ENCODE measurements around the gene SPHK2.

SPHK2 gene

DNA sequence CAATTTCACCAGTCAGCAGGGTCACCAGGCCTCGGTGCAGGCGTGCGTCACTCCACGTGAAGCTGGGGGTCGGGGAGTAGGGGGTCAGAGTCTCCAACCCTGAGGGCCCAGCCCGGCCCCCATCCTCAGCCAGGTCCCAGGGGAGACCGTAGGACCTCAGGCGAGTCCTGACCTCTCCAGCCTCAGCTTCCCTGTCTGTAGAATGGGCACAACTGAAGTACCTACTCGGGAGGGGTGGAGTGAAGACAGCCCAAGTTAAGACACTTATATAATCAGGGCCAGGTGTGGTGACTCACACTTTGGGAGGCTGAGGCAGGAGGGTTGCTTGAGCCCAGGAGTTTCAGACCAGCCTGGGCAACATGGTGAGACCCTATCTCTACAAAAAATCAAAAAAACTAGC, 15.5 kb upstream of the SPHK2 start:
- H3K4me3 ChIP-seq (ENCODE audit: low read depth, low read length): no peak overlapping the region
- TF ChIP-seq, protein P1, sequence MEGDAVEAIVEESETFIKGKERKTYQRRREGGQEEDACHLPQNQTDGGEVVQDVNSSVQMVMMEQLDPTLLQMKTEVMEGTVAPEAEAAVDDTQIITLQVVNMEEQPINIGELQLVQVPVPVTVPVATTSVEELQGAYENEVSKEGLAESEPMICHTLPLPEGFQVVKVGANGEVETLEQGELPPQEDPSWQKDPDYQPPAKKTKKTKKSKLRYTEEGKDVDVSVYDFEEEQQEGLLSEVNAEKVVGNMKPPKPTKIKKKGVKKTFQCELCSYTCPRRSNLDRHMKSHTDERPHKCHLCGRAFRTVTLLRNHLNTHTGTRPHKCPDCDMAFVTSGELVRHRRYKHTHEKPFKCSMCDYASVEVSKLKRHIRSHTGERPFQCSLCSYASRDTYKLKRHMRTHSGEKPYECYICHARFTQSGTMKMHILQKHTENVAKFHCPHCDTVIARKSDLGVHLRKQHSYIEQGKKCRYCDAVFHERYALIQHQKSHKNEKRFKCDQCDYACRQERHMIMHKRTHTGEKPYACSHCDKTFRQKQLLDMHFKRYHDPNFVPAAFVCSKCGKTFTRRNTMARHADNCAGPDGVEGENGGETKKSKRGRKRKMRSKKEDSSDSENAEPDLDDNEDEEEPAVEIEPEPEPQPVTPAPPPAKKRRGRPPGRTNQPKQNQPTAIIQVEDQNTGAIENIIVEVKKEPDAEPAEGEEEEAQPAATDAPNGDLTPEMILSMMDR (IDR thresholded peaks at IDR 0.05; ENCODE audit: low read depth, low read length, missing control alignments): no peak
- no peak for DNase-seq (ENCODE audit: low read depth)

GRCh38 chr19:48606463-48607358, 12.6 kb upstream of the SPHK2 start, which contains the start of gene SPACA4:
TSS of gene SPACA4 (plus strand) at chr19:48606742. CDS start at chr19:48606979, 237 bp downstream.
- TF ChIP-seq, protein P1 (IDR thresholded peaks at IDR 0.05; ENCODE audit: low read depth, low read length, missing control alignments): no peak
- H3K4me3 ChIP-seq (ENCODE audit: low read depth, low read length): no peak within 1 kb of the TSS
- DNase-seq (ENCODE audit: low read depth): no peak

GRCh38 chr19:48607359-48607755, 11.9 kb upstream of the SPHK2 start:
- TF ChIP-seq, protein P1 (IDR thresholded peaks at IDR 0.05; ENCODE audit: low read depth, low read length, missing control alignments): no peak
- DNase-seq (ENCODE audit: low read depth): no peak
- H3K4me3 ChIP-seq (ENCODE audit: low read depth, low read length): no peak overlapping the region

- peak; percentile 36 for DNase-seq (ENCODE audit: low read depth)
- TF ChIP-seq, protein P1 (IDR thresholded peaks at IDR 0.05; ENCODE audit: low read depth, low read length, missing control alignments): peak; percentile 85
- no peak overlapping the region for H3K4me3 ChIP-seq (ENCODE audit: low read depth, low read length)
Measured at GRCh38 chr19:48608798-48609263, 10.5 kb upstream of the SPHK2 start.

DNA sequence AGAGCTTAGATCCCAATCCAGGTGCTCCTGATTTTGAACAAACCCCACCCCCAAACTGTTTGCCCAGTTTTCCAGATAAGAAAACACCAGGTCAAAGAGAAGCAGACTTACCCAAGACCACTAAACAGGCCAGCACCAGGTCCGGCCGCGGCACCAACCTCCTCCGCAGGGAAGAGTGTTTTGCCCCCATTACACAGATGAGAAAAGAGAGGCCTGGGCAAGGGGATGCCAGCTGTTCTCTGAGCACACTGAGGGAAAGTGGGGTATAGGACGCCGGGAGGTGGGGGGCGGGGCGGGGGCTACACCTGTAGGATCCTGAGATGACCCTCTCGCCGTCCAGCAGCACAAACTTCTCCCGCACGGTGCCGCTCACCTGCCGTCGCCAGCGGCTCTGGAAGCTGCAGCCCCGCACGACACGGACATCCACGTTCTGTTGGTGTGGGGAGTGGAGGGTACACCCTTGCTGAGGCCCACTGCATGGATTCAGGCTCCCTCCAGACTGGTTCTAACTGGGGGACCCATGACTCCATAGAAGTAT, 9.7 kb upstream of the SPHK2 start:
- TF ChIP-seq, protein P1 (IDR thresholded peaks at IDR 0.05; ENCODE audit: low read depth, low read length, missing control alignments): no peak
- DNase-seq (ENCODE audit: low read depth): no peak
- no peak overlapping the region for H3K4me3 ChIP-seq (ENCODE audit: low read depth, low read length)

DNA sequence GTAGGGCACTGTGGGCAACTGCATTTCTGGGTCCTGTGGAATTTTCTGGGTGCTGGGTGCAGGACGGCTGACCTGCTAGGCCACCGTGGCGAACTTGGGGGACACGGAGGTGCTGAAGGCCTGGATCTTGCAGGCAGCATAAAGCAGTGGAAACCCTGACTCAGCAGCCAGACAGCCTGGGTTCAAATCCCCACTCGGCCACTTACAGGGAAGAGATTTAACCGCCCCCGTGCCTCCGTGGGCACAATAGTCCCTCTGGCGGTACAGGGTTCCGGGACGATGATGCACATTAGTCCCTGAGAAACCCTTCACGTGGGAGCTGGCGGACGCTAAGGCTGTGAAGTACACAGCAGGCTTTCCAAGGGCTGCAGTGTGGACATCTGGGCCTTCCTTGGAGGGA, 7.4 kb upstream of the SPHK2 start:
- no peak for DNase-seq (ENCODE audit: low read depth)
- TF ChIP-seq, protein P1 (IDR thresholded peaks at IDR 0.05; ENCODE audit: low read depth, low read length, missing control alignments): no peak
- H3K4me3 ChIP-seq (ENCODE audit: low read depth, low read length): no peak overlapping the region

Data from GM12864 (cell line).